Omental fat pad (tissue), 4 donors: ENCODE results near the gene CCDC89. TPM values are rescaled to one million over a fixed set of nuclear protein-coding genes. Genes with fewer than 3 reads are reported as not detected.

Source experiments
- ATAC-seq: fragments of 150-250 bp; one replicate; pipeline ENCODE4 v1.9.1; 2016; ENCODE audit warnings: mild to moderate bottlenecking, moderate library complexity; ENCODE audit not compliant: low FRiP score
- DNase-seq: peaks from one replicate; pipeline ENCODE4 v3.0.0-alpha.2; 2019; ENCODE audit warnings: low spot score
- total RNA-seq, 4 donors: library from RNA; depleted of rRNA; stranded (reverse); fragments of >200 nt; gene quantifications; one replicate each; pipeline ENCODE4 v1.1.0, GENCODE V29; 2016
- TF ChIP-seq, protein P1 (sequence below), 3 donors: fragments of 450-650 bp; IDR thresholded peaks; one replicate each; pipeline ENCODE4 v1.5.1; 2016 to 2017; ENCODE audit warnings: antibody characterized with exemption in 3 of 3, mild to moderate bottlenecking in 3 of 3, moderate library complexity in 2 of 3

CCDC89 gene
- total RNA-seq, 4 donors from 2014 or later, result 0.60 to 1.7 (median 1.4) TPM

DNA sequence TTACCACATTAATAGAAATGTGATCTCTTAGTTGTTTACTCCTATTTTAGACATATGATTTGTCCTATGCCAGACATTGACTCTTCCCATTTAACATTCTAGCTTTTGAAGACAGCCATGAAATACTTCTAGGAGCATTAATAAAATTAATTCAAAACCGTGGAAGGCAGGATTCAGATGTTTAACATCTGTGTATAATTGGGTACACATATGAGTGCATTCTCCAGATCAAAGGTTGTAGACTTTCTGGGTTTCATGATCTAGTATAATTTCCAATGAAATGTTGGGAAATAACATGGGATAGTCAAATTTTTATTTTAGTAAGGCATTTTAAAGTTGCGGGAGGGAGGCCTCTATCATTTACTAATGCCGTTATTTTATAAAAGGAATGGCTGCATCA is 35.2 kb upstream of the CCDC89 start:
- TF ChIP-seq, protein P1, sequence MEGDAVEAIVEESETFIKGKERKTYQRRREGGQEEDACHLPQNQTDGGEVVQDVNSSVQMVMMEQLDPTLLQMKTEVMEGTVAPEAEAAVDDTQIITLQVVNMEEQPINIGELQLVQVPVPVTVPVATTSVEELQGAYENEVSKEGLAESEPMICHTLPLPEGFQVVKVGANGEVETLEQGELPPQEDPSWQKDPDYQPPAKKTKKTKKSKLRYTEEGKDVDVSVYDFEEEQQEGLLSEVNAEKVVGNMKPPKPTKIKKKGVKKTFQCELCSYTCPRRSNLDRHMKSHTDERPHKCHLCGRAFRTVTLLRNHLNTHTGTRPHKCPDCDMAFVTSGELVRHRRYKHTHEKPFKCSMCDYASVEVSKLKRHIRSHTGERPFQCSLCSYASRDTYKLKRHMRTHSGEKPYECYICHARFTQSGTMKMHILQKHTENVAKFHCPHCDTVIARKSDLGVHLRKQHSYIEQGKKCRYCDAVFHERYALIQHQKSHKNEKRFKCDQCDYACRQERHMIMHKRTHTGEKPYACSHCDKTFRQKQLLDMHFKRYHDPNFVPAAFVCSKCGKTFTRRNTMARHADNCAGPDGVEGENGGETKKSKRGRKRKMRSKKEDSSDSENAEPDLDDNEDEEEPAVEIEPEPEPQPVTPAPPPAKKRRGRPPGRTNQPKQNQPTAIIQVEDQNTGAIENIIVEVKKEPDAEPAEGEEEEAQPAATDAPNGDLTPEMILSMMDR (IDR thresholded peaks at IDR 0.05), result no peak
- DNase-seq, result no peak
- no peak for ATAC-seq

DNA sequence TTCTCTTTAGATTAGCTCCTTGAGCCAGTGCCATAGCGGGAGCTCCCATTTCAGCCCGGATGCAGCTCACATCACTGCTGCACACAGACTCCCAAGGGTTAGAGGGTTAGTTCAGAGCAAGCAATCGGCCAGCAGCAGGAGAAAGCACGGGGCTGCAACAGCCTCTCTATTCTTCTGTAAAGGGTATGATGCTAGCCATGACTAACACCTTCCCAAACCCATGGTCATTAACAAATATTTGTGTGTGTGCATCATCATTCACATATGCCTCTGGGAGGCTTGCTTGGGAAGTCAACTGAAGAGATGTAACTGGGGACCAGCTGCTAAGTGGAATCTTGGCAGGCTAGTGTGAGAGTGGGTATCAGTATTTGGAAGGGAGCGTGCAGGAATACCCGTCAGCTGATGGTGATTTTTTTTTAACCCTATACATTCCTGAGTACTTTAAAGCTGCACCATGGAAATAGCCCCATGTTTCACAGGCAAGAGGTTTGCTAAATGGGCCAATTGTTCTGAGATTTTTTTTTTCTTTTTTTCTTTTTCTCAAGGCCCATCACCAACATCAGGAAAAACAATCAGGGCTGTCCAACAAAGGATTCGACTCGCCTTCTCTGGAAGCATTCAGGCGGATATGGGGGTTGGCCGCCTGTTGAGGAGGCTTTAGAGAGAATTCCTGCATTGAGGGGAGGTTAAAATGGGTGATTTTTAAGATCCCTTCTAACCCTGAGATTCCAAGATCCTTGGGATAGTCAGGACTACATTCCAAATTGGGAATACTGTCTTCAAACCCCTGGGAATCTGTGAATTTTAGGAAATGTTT is 33.2 kb upstream of the CCDC89 start:
- TF ChIP-seq, protein P1 (IDR thresholded peaks at IDR 0.05), result no peak
- ATAC-seq, result peak; percentile 98
- no peak for DNase-seq

DNA sequence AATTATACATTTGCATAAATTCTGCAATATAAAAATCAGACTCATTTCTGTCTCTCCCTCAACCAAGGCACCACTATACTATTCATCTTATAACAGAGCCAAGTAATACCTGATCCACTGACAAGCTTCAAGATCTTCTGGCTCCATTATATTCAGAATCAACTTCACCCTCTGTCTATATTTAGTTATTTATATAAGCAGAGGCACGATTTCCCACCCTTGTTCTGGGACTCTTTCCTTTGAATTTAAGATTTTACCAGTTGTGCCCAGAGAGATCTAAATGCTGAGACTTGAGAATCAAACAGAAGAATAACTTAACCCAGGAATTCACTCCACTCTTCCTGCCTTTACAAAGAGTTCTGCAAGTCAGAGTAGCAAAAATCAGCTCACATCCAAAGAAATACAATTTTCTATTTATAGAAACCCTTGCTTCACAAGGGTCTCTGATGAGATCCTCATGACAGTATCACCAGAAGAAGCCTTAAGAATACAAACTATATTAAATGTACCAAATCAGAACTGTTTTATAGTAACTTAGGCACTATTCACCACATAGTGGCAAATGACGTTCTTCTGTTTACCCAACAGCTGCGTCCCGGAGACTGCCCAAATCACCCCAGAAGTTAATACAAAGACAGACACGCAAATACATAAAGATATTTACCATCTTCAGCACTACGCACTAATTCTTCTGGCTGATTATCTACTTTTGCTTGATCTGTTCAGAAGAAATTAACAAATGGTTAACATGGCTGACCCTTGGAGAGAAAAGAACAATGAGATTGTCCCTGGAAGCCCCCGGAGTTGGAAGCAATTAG is 32.3 kb upstream of the CCDC89 start:
- ATAC-seq, result no peak
- TF ChIP-seq, protein P1 (IDR thresholded peaks at IDR 0.05), result no peak
- no peak for DNase-seq

DNA sequence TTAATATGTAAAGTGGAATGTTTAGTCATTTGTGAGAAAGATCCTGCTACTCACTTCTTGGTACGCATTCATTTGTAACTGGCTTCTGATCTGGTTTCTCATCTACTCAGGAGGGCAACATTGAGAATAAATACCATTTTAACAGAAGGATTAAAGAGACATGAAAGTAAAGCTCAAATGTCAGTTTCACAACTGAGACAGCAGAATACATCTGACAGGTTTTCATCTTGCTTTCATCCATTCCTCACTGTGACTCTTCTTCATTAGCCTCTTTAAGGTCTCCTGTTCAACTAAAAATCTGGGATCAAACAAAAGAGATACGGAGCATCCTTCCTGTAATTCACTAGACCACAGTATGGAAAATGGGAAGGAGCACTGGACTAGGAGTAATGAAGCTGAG is 31.4 kb upstream of the CCDC89 start:
- no peak for DNase-seq
- no peak for ATAC-seq
- TF ChIP-seq, protein P1 (IDR thresholded peaks at IDR 0.05), result no peak

DNA sequence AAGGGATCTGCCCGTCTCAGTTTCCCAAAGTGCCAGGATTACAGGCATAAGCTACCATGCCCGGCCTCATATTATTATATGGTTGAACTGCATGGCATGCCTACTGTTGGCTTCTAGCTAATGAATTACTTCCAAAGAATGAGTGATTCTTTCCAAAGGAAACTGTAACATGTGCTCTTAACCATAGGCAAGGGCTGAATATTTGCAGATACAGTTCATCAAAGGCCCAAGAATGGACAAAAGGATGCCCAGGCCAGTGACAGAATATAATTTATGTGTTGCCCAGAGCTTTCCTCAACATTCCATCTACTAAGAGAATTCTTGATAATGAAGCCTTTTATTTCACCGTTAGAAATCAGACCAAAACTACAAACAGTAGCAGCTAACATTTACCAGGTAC is 27.0 kb upstream of the CCDC89 start:
- no peak for DNase-seq
- TF ChIP-seq, protein P1 (IDR thresholded peaks at IDR 0.05), result no peak
- no peak for ATAC-seq

DNA sequence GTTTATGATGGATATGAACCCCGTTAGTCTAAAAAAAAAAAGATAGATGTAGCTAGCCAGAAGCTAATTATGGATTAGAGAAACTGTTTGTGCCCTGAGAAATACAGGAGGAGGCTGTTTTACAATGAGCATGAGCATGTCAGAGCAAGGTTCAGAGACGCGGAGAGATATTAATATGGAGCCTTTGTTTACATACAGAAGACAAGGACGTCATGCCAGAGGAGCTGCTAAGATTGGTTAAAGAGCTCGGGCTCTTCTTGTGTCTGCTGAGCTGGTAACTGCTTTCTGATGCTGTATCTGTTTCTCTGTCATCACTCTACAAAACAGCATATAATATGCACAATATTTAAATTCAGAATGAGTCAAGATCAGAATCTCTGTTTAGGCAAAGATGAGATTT is 24.9 kb upstream of the CCDC89 start:
- ATAC-seq (no peak), DNase-seq (no peak)
- TF ChIP-seq, protein P1 (IDR thresholded peaks at IDR 0.05), result no peak
